SH-SY5Y (cell line): ENCODE results near the gene KDM5B.

Experiments
- GATA2 ChIP-seq: IDR thresholded peaks from 2 replicates; pipeline ENCODE4 v1.6.1; 2011; ENCODE audit warnings: mild to moderate bottlenecking, low read depth, low read length
- GATA3 ChIP-seq: IDR thresholded peaks from 2 replicates; pipeline ENCODE4 v1.6.1; 2011; ENCODE audit warnings: low read depth, mild to moderate bottlenecking, low read length, moderate library complexity

GRCh38 chr1:202818819-202819218, 10.6 kb upstream of the KDM5B start:
- TF ChIP-seq GATA3 (no peak), GATA2 (no peak)
